K562 (cell line): ENCODE data around the gene NDUFAF4. TPM values are rescaled to one million over a fixed set of nuclear protein-coding genes. Genes with fewer than 3 reads are reported as not detected.
A peak's percentile ranks its signal among the peaks of the same experiment; 100 is the strongest.

Experiments used
- ATF7 ChIP-seq: fragments of 450-650 bp; IDR thresholded peaks from 2 replicates; pipeline ENCODE4 v1.7.1; 2014; ENCODE audit warnings: mild to moderate bottlenecking, moderate library complexity
- BCLAF1 ChIP-seq, 2 experiments: fragments of 450-650 bp in 1 of 2; IDR thresholded peaks; 2 replicates each; pipeline ENCODE4 v1.6.1; 2011 to 2017; ENCODE audit warnings: low read depth in 2 of 2, antibody characterized with exemption in 1 of 2, borderline replicate concordance in 1 of 2, low read length in 1 of 2, mild to moderate bottlenecking in 1 of 2, mixed read lengths in 1 of 2; ENCODE audit not compliant: control insufficient read depth in 1 of 2
- BRD9 ChIP-seq: fragments of 450-650 bp; IDR thresholded peaks from 2 replicates; pipeline ENCODE4 v1.6.1; 2018; ENCODE audit warnings: low read depth; ENCODE audit not compliant: partially characterized antibody
- ERF ChIP-seq: fragments of 450-650 bp; formaldehyde crosslinking; IDR thresholded peaks from 2 replicates; pipeline ENCODE4 v1.4.0; 2020; ENCODE audit warnings: mild to moderate bottlenecking, mixed read lengths
- HCFC1 ChIP-seq: IDR thresholded peaks from 2 replicates; pipeline ENCODE4 v1.6.1; 2012; ENCODE audit warnings: low read depth, low read length, improper control_type of control experiment
- HMGXB4 ChIP-seq: sonication (generic); formaldehyde crosslinking; IDR thresholded peaks from 2 replicates; pipeline ENCODE4 v1.8.1; 2023; ENCODE audit warnings: mild to moderate bottlenecking, missing genetic modification reagents
- MXI1 ChIP-seq: IDR thresholded peaks from 2 replicates; pipeline ENCODE4 v1.6.1; 2011; ENCODE audit warnings: low read depth, mild to moderate bottlenecking, improper control_type of control experiment, low read length
- NFE2 ChIP-seq: IDR thresholded peaks from 2 replicates; pipeline ENCODE4 v1.6.1; 2014; ENCODE audit warnings: antibody characterized with exemption, low read depth
- POU5F1 ChIP-seq: fragments of 150-350 bp; IDR thresholded peaks from 2 replicates; pipeline ENCODE4 v1.6.1; 2014; ENCODE audit warnings: borderline replicate concordance, low read length, low read depth, mild to moderate bottlenecking; ENCODE audit not compliant: partially characterized antibody
- PRDM10 ChIP-seq: fragments of 450-650 bp; IDR thresholded peaks from 2 replicates; pipeline ENCODE4 v1.6.1; 2018; ENCODE audit not compliant: partially characterized antibody
- PREB ChIP-seq: sonication (generic); formaldehyde crosslinking; IDR thresholded peaks from 2 replicates; pipeline ENCODE4 v1.8.1; 2023; ENCODE audit warnings: mild to moderate bottlenecking, missing genetic modification reagents
- SRF ChIP-seq, 2 experiments: fragments of 250-450, 450-650 bp in 1 of 2; sonication (Bioruptor Pico) in 1 of 2; sonication (generic) in 1 of 2; formaldehyde crosslinking; IDR thresholded peaks; 2 replicates each; pipeline versions ENCODE4 v1.5.0 to v1.5.1; 2020 to 2022; ENCODE audit warnings: mild to moderate bottlenecking in 1 of 2, missing genetic modification reagents in 1 of 2
- STAT5B ChIP-seq: fragments of 250-450 bp; sonication (Bioruptor Pico); IDR thresholded peaks from 2 replicates; pipeline ENCODE4 v1.8.0; 2021; ENCODE audit warnings: mild to moderate bottlenecking, inconsistent platforms
- THRAP3 ChIP-seq: fragments of 450-650 bp; IDR thresholded peaks from 2 replicates; pipeline ENCODE4 v1.6.1; 2016; ENCODE audit warnings: mild to moderate bottlenecking, inconsistent platforms, borderline replicate concordance
- ZBTB12 ChIP-seq: fragments of 250-450 bp; sonication (Bioruptor Pico); IDR thresholded peaks from 2 replicates; pipeline ENCODE4 v1.4.0; 2020
- ZC3H4 ChIP-seq: sonication (generic); formaldehyde crosslinking; IDR thresholded peaks from 2 replicates; pipeline ENCODE4 v1.9.0; 2021; ENCODE audit warnings: missing genetic modification reagents, borderline replicate concordance
- ZNF41 ChIP-seq: fragments of 250-450 bp; sonication (Bioruptor Pico); conservative IDR thresholded peaks from 2 replicates; pipeline ENCODE4 v1.4.0; 2020; ENCODE audit warnings: mild to moderate bottlenecking
- ZNF583 ChIP-seq: fragments of 250-450 bp; sonication (Bioruptor Pico); IDR thresholded peaks from 2 replicates; pipeline ENCODE4 v1.4.0; 2020
- polyA plus RNA-seq, 8 experiments: library from polyadenylated mRNA; depleted of rRNA in 4 of 8; stranded (reverse) in 5 of 8; unstranded in 3 of 8; fragments of >200 nt; fragmentation: Nextera tagmentation in 2 of 8; fragmentation: Illumina TruSeq in 1 of 8; extraction: Ambion mirVana in 2 of 8; extraction: Trizol in 1 of 8; gene quantifications; 2 replicates each; pipeline versions ENCODE4 v1.2.1 to v1.2.3, GENCODE V29; 2011 to 2014; ENCODE audit warnings: inconsistent platforms in 1 of 8, missing spikeins in 1 of 8
- total RNA-seq, 7 experiments: library from RNA; depleted of rRNA in 6 of 7; stranded (reverse); fragments of >200 nt in 6 of 7; fragmentation: Illumina TruSeq in 2 of 7; extraction: Trizol in 2 of 7; gene quantifications; 2 replicates each; pipeline versions ENCODE4 v1.2.1 to v1.2.3, GENCODE V29; 2011 to 2021; ENCODE audit warnings: low replicate concordance in 1 of 7

The NDUFAF4 gene
- total and polyA plus RNA-seq, 9 of the 15 experiments (the other 6 are each of a cell fraction or from before 2014, with no cell fraction given), result 45.0 to 418 (median 136) TPM

GRCh38 chr6:96926425-96926824, 28.7 kb upstream of the NDUFAF4 start (continued):
- TF ChIP-seq THRAP3 (no peak), ZBTB12 (no peak), POU5F1 (no peak), BRD9 (no peak), ZNF583 (CRISPR knock-in tag) (no peak), HCFC1 (no peak), BCLAF1 (IDR thresholded peaks at IDR 0.05; ENCODE audit: borderline replicate concordance in 1 of 2, control insufficient read depth in 1 of 2, low read depth in 2 of 2, low read length in 1 of 2) (no peak), MXI1 (peak; percentile 75), ERF (CRISPR knock-in tag) (no peak), ZC3H4 (CRISPR knock-in tag) (no peak), HMGXB4 (CRISPR knock-in tag) (no peak), PREB (CRISPR knock-in tag) (no peak), SRF (CRISPR knock-in tag; IDR thresholded peaks at IDR 0.05) (no peak), ZNF41 (CRISPR knock-in tag) (no peak), PRDM10 (peak; percentile 67), STAT5B (CRISPR knock-in tag) (no peak), NFE2 (no peak), ATF7 (no peak; the same call in 1 of the 2 replicates)
